GM18505 (cell line): ENCODE results near the gene TNF.

ENCODE experiments used
- ATAC-seq: cut with Tn5 transposase; IDR thresholded peaks from one replicate; pipeline ENCODE4 v1.9.1; 2021; ENCODE audit not compliant: unreplicated experiment
- POLR2A ChIP-seq: IDR thresholded peaks from 4 replicates; pipeline ENCODE4 v1.6.1; 2011; ENCODE audit warnings: borderline replicate concordance; ENCODE audit not compliant: insufficient read depth, insufficient read length; ENCODE audit errors: extremely low read depth

The TNF gene

DNA sequence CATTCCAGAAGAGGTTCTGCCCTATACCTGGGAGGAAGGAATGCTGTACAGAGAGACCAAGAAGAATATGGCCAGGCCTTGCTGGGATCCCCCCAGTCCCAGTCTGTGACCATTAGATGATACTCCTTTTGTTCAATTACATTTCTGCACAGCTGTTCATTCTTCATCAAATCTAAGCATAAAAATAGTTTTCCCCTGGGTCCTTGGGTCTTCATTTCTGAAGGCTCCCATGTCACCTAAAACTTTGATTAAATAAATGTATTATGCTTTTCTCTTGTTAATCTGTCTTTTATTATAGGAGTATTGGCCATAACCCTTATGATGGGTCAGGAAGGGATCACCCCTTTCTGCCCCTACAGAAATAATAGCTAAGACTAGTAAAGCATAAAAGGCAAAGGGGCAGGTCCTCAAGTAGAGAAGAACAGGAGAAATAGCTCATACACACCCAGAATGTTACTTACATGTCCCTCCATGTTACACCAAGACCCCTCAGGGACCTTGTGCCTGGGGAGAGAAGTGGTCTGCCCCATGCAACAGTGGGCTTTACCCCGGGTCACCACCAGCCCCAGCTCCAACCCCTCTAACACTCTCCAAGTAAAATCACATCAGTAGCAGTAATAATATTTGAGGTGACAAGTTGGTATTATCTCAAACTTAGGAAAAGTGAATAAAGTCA is 5.4 kb upstream of the TNF start:
- no peak for TF ChIP-seq POLR2A
- no peak for ATAC-seq

GRCh38 chr6:31572041-31572911 is 3.1 kb upstream of the TNF start, which contains the start of gene LTA:
Gene LTA (plus strand): TSS chr6:31572289. CDS start chr6:31572743, 454 bp downstream.
- no peak for ATAC-seq
- TF ChIP-seq POLR2A = peak; percentile 90

DNA sequence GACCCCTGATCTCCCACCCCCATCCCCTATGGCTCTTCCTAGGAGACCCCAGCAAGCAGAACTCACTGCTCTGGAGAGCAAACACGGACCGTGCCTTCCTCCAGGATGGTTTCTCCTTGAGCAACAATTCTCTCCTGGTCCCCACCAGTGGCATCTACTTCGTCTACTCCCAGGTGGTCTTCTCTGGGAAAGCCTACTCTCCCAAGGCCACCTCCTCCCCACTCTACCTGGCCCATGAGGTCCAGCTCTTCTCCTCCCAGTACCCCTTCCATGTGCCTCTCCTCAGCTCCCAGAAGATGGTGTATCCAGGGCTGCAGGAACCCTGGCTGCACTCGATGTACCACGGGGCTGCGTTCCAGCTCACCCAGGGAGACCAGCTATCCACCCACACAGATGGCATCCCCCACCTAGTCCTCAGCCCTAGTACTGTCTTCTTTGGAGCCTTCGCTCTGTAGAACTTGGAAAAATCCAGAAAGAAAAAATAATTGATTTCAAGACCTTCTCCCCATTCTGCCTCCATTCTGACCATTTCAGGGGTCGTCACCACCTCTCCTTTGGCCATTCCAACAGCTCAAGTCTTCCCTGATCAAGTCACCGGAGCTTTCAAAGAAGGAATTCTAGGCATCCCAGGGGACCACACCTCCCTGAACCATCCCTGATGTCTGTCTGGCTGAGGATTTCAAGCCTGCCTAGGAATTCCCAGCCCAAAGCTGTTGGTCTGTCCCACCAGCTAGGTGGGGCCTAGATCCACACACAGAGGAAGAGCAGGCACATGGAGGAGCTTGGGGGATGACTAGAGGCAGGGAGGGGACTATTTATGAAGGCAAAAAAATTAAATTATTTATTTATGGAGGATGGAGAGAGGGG is 1.9 kb upstream of the TNF start:
- no peak for ATAC-seq
- no peak for TF ChIP-seq POLR2A

DNA sequence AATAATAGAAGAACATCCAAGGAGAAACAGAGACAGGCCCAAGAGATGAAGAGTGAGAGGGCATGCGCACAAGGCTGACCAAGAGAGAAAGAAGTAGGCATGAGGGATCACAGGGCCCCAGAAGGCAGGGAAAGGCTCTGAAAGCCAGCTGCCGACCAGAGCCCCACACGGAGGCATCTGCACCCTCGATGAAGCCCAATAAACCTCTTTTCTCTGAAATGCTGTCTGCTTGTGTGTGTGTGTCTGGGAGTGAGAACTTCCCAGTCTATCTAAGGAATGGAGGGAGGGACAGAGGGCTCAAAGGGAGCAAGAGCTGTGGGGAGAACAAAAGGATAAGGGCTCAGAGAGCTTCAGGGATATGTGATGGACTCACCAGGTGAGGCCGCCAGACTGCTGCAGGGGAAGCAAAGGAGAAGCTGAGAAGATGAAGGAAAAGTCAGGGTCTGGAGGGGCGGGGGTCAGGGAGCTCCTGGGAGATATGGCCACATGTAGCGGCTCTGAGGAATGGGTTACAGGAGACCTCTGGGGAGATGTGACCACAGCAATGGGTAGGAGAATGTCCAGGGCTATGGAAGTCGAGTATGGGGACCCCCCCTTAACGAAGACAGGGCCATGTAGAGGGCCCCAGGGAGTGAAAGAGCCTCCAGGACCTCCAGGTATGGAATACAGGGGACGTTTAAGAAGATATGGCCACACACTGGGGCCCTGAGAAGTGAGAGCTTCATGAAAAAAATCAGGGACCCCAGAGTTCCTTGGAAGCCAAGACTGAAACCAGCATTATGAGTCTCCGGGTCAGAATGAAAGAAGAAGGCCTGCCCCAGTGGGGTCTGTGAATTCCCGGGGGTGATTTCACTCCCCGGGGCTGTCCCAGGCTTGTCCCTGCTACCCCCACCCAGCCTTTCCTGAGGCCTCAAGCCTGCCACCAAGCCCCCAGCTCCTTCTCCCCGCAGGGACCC is 981 bp upstream of the TNF start:
- peak; percentile 66 for TF ChIP-seq POLR2A
- ATAC-seq = no peak

DNA sequence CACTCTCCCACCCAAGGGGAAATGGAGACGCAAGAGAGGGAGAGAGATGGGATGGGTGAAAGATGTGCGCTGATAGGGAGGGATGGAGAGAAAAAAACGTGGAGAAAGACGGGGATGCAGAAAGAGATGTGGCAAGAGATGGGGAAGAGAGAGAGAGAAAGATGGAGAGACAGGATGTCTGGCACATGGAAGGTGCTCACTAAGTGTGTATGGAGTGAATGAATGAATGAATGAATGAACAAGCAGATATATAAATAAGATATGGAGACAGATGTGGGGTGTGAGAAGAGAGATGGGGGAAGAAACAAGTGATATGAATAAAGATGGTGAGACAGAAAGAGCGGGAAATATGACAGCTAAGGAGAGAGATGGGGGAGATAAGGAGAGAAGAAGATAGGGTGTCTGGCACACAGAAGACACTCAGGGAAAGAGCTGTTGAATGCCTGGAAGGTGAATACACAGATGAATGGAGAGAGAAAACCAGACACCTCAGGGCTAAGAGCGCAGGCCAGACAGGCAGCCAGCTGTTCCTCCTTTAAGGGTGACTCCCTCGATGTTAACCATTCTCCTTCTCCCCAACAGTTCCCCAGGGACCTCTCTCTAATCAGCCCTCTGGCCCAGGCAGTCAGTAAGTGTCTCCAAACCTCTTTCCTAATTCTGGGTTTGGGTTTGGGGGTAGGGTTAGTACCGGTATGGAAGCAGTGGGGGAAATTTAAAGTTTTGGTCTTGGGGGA is 754 bp downstream of the TNF start:
- no peak for ATAC-seq
- TF ChIP-seq POLR2A = no peak

GRCh38 chr6:31576897-31577578 is 1.7 kb downstream of the TNF start:
- ATAC-seq = no peak
- TF ChIP-seq POLR2A = peak; percentile 76

GRCh38 chr6:31577579-31577966 is 2.2 kb downstream of the TNF start:
- ATAC-seq = no peak
- peak; percentile 15 for TF ChIP-seq POLR2A

DNA sequence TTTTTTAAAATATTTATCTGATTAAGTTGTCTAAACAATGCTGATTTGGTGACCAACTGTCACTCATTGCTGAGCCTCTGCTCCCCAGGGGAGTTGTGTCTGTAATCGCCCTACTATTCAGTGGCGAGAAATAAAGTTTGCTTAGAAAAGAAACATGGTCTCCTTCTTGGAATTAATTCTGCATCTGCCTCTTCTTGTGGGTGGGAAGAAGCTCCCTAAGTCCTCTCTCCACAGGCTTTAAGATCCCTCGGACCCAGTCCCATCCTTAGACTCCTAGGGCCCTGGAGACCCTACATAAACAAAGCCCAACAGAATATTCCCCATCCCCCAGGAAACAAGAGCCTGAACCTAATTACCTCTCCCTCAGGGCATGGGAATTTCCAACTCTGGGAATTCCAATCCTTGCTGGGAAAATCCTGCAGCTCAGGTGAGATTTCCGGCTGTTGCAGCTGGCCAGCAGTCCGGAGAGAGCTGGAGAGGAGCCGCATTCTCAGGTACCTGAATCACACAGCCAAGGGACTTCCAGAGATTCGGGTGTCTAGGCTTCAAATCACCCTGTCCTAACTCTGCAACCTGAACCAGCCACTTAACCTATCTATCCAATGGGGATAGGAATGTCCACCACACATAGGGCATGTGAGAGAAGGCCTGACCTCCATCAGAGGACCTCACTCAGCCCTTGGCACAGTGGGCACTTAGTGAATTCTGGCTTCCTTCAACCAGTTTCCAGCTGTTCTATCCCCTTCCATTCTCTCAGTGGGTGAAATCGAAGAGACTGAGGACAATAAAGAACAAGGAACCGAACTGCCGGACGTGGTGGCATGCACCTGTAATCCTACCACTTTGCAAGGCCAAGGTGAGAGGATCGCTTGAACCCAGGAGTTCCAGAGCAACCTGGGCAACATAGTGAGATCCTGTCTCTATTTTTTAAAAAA is 3.1 kb downstream of the TNF start:
- ATAC-seq = no peak
- peak; percentile 69 for TF ChIP-seq POLR2A

GRCh38 chr6:31579119-31579505 is 3.7 kb downstream of the TNF start:
- TF ChIP-seq POLR2A = no peak
- no peak for ATAC-seq
